ENCODE data around the gene TYW1.
"Not testable (repeated sequence)": the region's sequence is repeated elsewhere in the genome, so short reads cannot be mapped to it uniquely, and the experiment has no call there.

The TYW1 gene

GRCh38 chr7:66996444-66997191, at the start of gene TYW1:
TSS of gene TYW1 (plus strand) at chr7:66996833. CDS start at chr7:66996979, 146 bp downstream.
- DNase-seq (ENCODE audit: low spot score) = peak; percentile 99

GRCh38 chr7:66948480-66949109, 48.0 kb upstream of the TYW1 start:
- DNase-seq (ENCODE audit: low spot score) = no peak

GRCh38 chr7:66950311-66950710, 46.3 kb upstream of the TYW1 start:
- no peak for DNase-seq (ENCODE audit: low spot score)

- DNase-seq (ENCODE audit: low spot score) = peak; percentile 93
Observed at GRCh38 chr7:66950763-66951162, 45.9 kb upstream of the TYW1 start.

GRCh38 chr7:66952343-66953043, 44.1 kb upstream of the TYW1 start:
- no peak for DNase-seq (ENCODE audit: low spot score)

- no peak for DNase-seq (ENCODE audit: low spot score)
Observed at GRCh38 chr7:66953044-66953427, 43.6 kb upstream of the TYW1 start.

- no peak for DNase-seq (ENCODE audit: low spot score)
Observed at GRCh38 chr7:66957595-66958290, 38.9 kb upstream of the TYW1 start.

GRCh38 chr7:66958538-66959350, 37.9 kb upstream of the TYW1 start:
- no peak for DNase-seq (ENCODE audit: low spot score)

GRCh38 chr7:66960192-66960591, 36.4 kb upstream of the TYW1 start:
- DNase-seq (ENCODE audit: low spot score) = no peak

GRCh38 chr7:66961096-66961495, 35.5 kb upstream of the TYW1 start:
- DNase-seq (ENCODE audit: low spot score) = no peak

GRCh38 chr7:66964411-66964810, 32.2 kb upstream of the TYW1 start:
- DNase-seq (ENCODE audit: low spot score) = no peak

- no peak for DNase-seq (ENCODE audit: low spot score)
Observed at GRCh38 chr7:66967029-66967428, 29.6 kb upstream of the TYW1 start.

- DNase-seq (ENCODE audit: low spot score) = not testable (repeated sequence)
Observed at GRCh38 chr7:66969001-66969400, 27.6 kb upstream of the TYW1 start.

- DNase-seq (ENCODE audit: low spot score) = no peak
Observed at GRCh38 chr7:66970310-66970709, 26.3 kb upstream of the TYW1 start.

GRCh38 chr7:66974986-66975590, 21.5 kb upstream of the TYW1 start:
- DNase-seq (ENCODE audit: low spot score) = no peak

- DNase-seq (ENCODE audit: low spot score) = not testable (repeated sequence)
Observed at GRCh38 chr7:66978312-66978711, 18.3 kb upstream of the TYW1 start.

GRCh38 chr7:66979013-66979412, 17.6 kb upstream of the TYW1 start:
- DNase-seq (ENCODE audit: low spot score) = not testable (repeated sequence)

- not testable (repeated sequence) for DNase-seq (ENCODE audit: low spot score)
Observed at GRCh38 chr7:66980336-66980735, 16.3 kb upstream of the TYW1 start.

GRCh38 chr7:66989552-66989951, 7.1 kb upstream of the TYW1 start:
- not testable (repeated sequence) for DNase-seq (ENCODE audit: low spot score)

- DNase-seq (ENCODE audit: low spot score) = not testable (repeated sequence)
Observed at GRCh38 chr7:66994051-66994450, 2.6 kb upstream of the TYW1 start.

GRCh38 chr7:66994691-66995049, 2.0 kb upstream of the TYW1 start:
- DNase-seq (ENCODE audit: low spot score) = peak; percentile 63
